Psoas muscle (tissue), 8 donors: Measurements from ENCODE around the gene LIMK2. TPM values are rescaled to one million over a fixed set of nuclear protein-coding genes. Genes with fewer than 3 reads are reported as not detected.
"Not testable (repeated sequence)": the region's sequence is repeated elsewhere in the genome, so short reads cannot be mapped to it uniquely, and the experiment has no call there.

ENCODE experiments used
- ATAC-seq, 4 donors: fragments of 200-7000 bp; cut with Tn5 transposase; one replicate each; pipeline ENCODE4 v1.9.1; 2020; ENCODE audit warnings: moderate library complexity in 3 of 4, mild to moderate bottlenecking in 2 of 4
- DNase-seq, 2 donors: peaks; one replicate each; pipeline ENCODE4 v3.0.0-alpha.2; 2020
- H3K27ac ChIP-seq: fragments of 200-600 bp; one replicate; pipeline ENCODE4 v1.8.0; 2022
- H3K27me3 ChIP-seq, 3 donors: fragments of 200-600 bp in 1 of 3; one replicate each; pipeline versions ENCODE4 v1.6.1 to v1.8.0; 2013 to 2022; ENCODE audit warnings: low read length in 2 of 3, mild to moderate bottlenecking in 2 of 3, moderate library complexity in 1 of 3; ENCODE audit not compliant: insufficient read depth in 3 of 3
- H3K36me3 ChIP-seq, 2 donors: fragments of 200-600 bp in 1 of 2; one replicate each; pipeline versions ENCODE4 v1.6.1 to v1.8.0; 2013 to 2022; ENCODE audit warnings: low read depth in 1 of 2, mild to moderate bottlenecking in 1 of 2, moderate library complexity in 1 of 2; ENCODE audit not compliant: insufficient read depth in 1 of 2
- H3K4me1 ChIP-seq: fragments of 200-600 bp; one replicate; pipeline ENCODE4 v1.8.0; 2022
- H3K4me3 ChIP-seq: fragments of 200-600 bp; one replicate; pipeline ENCODE4 v1.8.0; 2022; ENCODE audit warnings: mild to moderate bottlenecking
- H3K9me3 ChIP-seq: fragments of 200-600 bp; one replicate; pipeline ENCODE4 v1.8.0; 2022
- CTCF ChIP-seq: fragments of 200-600 bp; IDR thresholded peaks from one replicate; pipeline ENCODE4 v1.8.0; 2022; ENCODE audit warnings: antibody characterized with exemption
- WGBS, 3 donors: extraction: QIAGEN DNeasy Blood & Tissue Kit; methylation state at CpG; one replicate each; pipeline versions ENCODE4 v1.1.6 to v1.1.7; 2013; 5-methylcytosine and 5-hydroxymethylcytosine counted together
- intact Hi-C, 2 donors: fragments of 100-400 bp; cut with DNase I; formaldehyde crosslinking; loops; one replicate each; pipeline versions ENCODE4 v1.11.0 to v1.14.2; 2022
- polyA plus RNA-seq, 3 donors: library from polyadenylated mRNA; stranded (reverse); fragments of 200-250 nt; gene quantifications; one replicate each; pipeline ENCODE4 v1.2.3, GENCODE V29; 2013
- total RNA-seq, 4 donors: library from RNA; stranded (reverse); fragmentation: NEBNext Ultra II Directional in 2 of 4; extraction: Animal tissue kit (Norgen Biotek cat#: 25700) in 2 of 4; gene quantifications; one replicate each; pipeline versions ENCODE4 v1.2.1 to v1.2.4, GENCODE V29; 2021 to 2023
- donor health status: healthy with polysubstance abuse.
- donor health status: DM: no; HTN: no; CAD: no; lungs with moderate emphysema.
- donor health status: Bipolar disorder and iron deficiency.
- donor health status: healthy.
- donor health status: DM: yes; HTN: yes; CAD: no.
- donor health status: DM: no; HTN: no; CAD: no.
- donor health status: DM: no; HTN: no; CAD: no.
- donor health status: DM: yes; HTN: yes; CAD: no.

Gene LIMK2
- total and polyA plus RNA-seq, 7 donors: 4.0 to 73.5 (median 12.5) TPM

GRCh38 chr22:31244046-31244942 is 32.2 kb downstream of the LIMK2 start:
- Histone ChIP-seq H3K27ac (peak overlapping the region; percentile 75), H3K4me1 (peaks cover 46% of the 10 kb centered on the region), H3K36me3 (peaks cover 0 to 4% of the 10 kb centered on the region in 2 donors), H3K9me3 (no peaks in the 10 kb centered on the region), H3K4me3 (peak overlapping the region; percentile 4), H3K27me3 (no peaks in the 10 kb centered on the region)
- TF ChIP-seq CTCF: no peak
- DNase-seq (peak; percentile 51 to 75), ATAC-seq (peak; percentile 75 to 82 (median 80))
- 42 to 52% (median 47%) methylated on average over 8 to 9 of the region's 9 CpGs for WGBS, 3 donors
- intact Hi-C loops: no loop called here

GRCh38 chr22:31244943-31245451 is 32.9 kb downstream of the LIMK2 start:
- Histone ChIP-seq H3K36me3 (peaks cover 0 to 4% of the 10 kb centered on the region in 2 donors), H3K27me3 (no peaks in the 10 kb centered on the region), H3K4me1 (peaks cover 46% of the 10 kb centered on the region), H3K27ac (peak overlapping the region; percentile 75), H3K4me3 (no peak overlapping the region), H3K9me3 (no peaks in the 10 kb centered on the region)
- intact Hi-C loops: no loop called here
- WGBS, 3 donors: 83 to 90% (median 86%) methylated on average over 7 of the region's 7 CpGs
- no peak for TF ChIP-seq CTCF
- ATAC-seq: no peak
- DNase-seq: no peak

GRCh38 chr22:31245998-31246397 is 33.9 kb downstream of the LIMK2 start:
- H3K9me3 ChIP-seq, H3K27me3 ChIP-seq, intact Hi-C loops, DNase-seq, H3K27ac ChIP-seq, H3K4me3 ChIP-seq, H3K36me3 ChIP-seq, ATAC-seq: not testable (repeated sequence)
- WGBS, 3 donors: 91 to 94% (median 91%) methylated on average over 12 of the region's 12 CpGs
- H3K4me1 ChIP-seq: peaks cover 46% of the 10 kb centered on the region

GRCh38 chr22:31246687-31247086 is 34.6 kb downstream of the LIMK2 start:
- WGBS, 3 donors: 86 to 95% (median 89%) methylated on average over 2 of the region's 2 CpGs
- DNase-seq (no peak), ATAC-seq (no peak)
- no peaks in the 10 kb centered on the region for H3K9me3 ChIP-seq
- peaks cover 46% of the 10 kb centered on the region for H3K4me1 ChIP-seq
- H3K27ac ChIP-seq: no peak overlapping the region
- intact Hi-C loops: no loop called here
- peaks cover 0 to 13% of the 10 kb centered on the region in 2 donors for H3K36me3 ChIP-seq
- H3K27me3 ChIP-seq: no peaks in the 10 kb centered on the region
- H3K4me3 ChIP-seq: no peak overlapping the region
- no peak for TF ChIP-seq CTCF

- 20 to 50% (median 41%) methylated on average over 1 of the region's 1 CpG for WGBS, 3 donors
- H3K4me1 ChIP-seq: peaks cover 46% of the 10 kb centered on the region
- ATAC-seq (no peak), DNase-seq (no peak)
- H3K4me3 ChIP-seq: peak overlapping the region; percentile 74
- peaks cover 0 to 13% of the 10 kb centered on the region in 2 donors for H3K36me3 ChIP-seq
- H3K9me3 ChIP-seq: no peaks in the 10 kb centered on the region
- H3K27ac ChIP-seq: no peak overlapping the region
- no peaks in the 10 kb centered on the region for H3K27me3 ChIP-seq
- TF ChIP-seq CTCF: no peak
- intact Hi-C loops: no loop called here
Measured at GRCh38 chr22:31247726-31248125, 35.6 kb downstream of the LIMK2 start.
